ENCODE measurements around the gene DYNLT5. TPM values are rescaled to one million over a fixed set of nuclear protein-coding genes. Genes with fewer than 3 reads are reported as not detected.
"Not testable (repeated sequence)": the region's sequence is repeated elsewhere in the genome, so short reads cannot be mapped to it uniquely, and the experiment has no call there.

The DYNLT5 gene
- total and polyA plus RNA-seq, 8 donors: 0.73 to 11.3 (median 5.3) TPM

- DNase-seq: no peak
These were observed 27.3 kb downstream of the DYNLT5 start for GRCh38 chr1:66779475-66780078.

GRCh38 chr1:66785800-66786199 is 33.5 kb downstream of the DYNLT5 start:
- intact Hi-C loops (cut with DNase I); H3K4me1 ChIP-seq; H3K9me3 ChIP-seq; H3K36me3 ChIP-seq; H3K27me3 ChIP-seq; H3K27ac ChIP-seq; DNase-seq; ATAC-seq; H3K4me3 ChIP-seq: not testable (repeated sequence)

More at GRCh38 chr1:66779475-66780078, 27.3 kb downstream of the DYNLT5 start:
- no peaks in the 10 kb centered on the region for H3K27me3 ChIP-seq
- no peak for ATAC-seq
- H3K4me1 ChIP-seq: no peaks in the 10 kb centered on the region
- H3K9me3 ChIP-seq: no peaks in the 10 kb centered on the region
- intact Hi-C loops (cut with DNase I): no loop called here
- no peak overlapping the region for H3K4me3 ChIP-seq
- H3K36me3 ChIP-seq: no peaks in the 10 kb centered on the region
- H3K27ac ChIP-seq: no peak overlapping the region
- no peak for TF ChIP-seq CTCF (IDR thresholded peaks at IDR 0.05)

GRCh38 chr1:66787641-66788040 is 35.4 kb downstream of the DYNLT5 start:
- Histone ChIP-seq H3K4me3 (no peak overlapping the region), H3K4me1 (no peaks in the 10 kb centered on the region), H3K36me3 (no peaks in the 10 kb centered on the region), H3K27ac (no peak overlapping the region), H3K9me3 (no peaks in the 10 kb centered on the region), H3K27me3 (no peaks in the 10 kb centered on the region)
- TF ChIP-seq CTCF (IDR thresholded peaks at IDR 0.05): no peak
- no peak for DNase-seq
- ATAC-seq: no peak
- intact Hi-C loops (cut with DNase I): no loop called here

- H3K4me3 ChIP-seq: no peak overlapping the region
- no peaks in the 10 kb centered on the region for H3K9me3 ChIP-seq
- ATAC-seq: no peak
- intact Hi-C loops (cut with DNase I): no loop called here
- H3K4me1 ChIP-seq: no peaks in the 10 kb centered on the region
- no peak for DNase-seq
- H3K36me3 ChIP-seq: no peaks in the 10 kb centered on the region
- no peak overlapping the region for H3K27ac ChIP-seq
- TF ChIP-seq CTCF (IDR thresholded peaks at IDR 0.05): no peak
- no peaks in the 10 kb centered on the region for H3K27me3 ChIP-seq
These were observed 36.1 kb downstream of the DYNLT5 start for GRCh38 chr1:66788231-66788939.

- no peak for DNase-seq
- no peak for TF ChIP-seq CTCF (IDR thresholded peaks at IDR 0.05)
- no peak for ATAC-seq
- Histone ChIP-seq H3K36me3 (no peaks in the 10 kb centered on the region), H3K4me1 (no peaks in the 10 kb centered on the region), H3K27ac (no peak overlapping the region), H3K9me3 (no peaks in the 10 kb centered on the region), H3K27me3 (no peaks in the 10 kb centered on the region), H3K4me3 (no peak overlapping the region)
- intact Hi-C loops (cut with DNase I): no loop called here
These were observed 39.7 kb downstream of the DYNLT5 start for GRCh38 chr1:66791621-66792610.

GRCh38 chr1:66795839-66796238 is 43.6 kb downstream of the DYNLT5 start:
- H3K27ac ChIP-seq; H3K36me3 ChIP-seq; H3K4me1 ChIP-seq; H3K9me3 ChIP-seq; ATAC-seq; intact Hi-C loops (cut with DNase I); H3K4me3 ChIP-seq; H3K27me3 ChIP-seq; DNase-seq: not testable (repeated sequence)
